H9 (cell line): ENCODE measurements around the gene NUMA1. TPM values are rescaled to one million over a fixed set of nuclear protein-coding genes. Genes with fewer than 3 reads are reported as not detected.
A peak's percentile ranks its signal among the peaks of the same experiment; 100 is the strongest.

Experiments used
- DNase-seq: peaks from one replicate; pipeline ENCODE4 v3.0.0-alpha.2; 2017
- H2AFZ ChIP-seq: one replicate; pipeline ENCODE4 v1.6.1; 2013; ENCODE audit warnings: mild to moderate bottlenecking, low read length, control low read depth, moderate library complexity
- H2AK5ac ChIP-seq: 2 replicates; pipeline ENCODE4 v1.6.1; 2013; ENCODE audit warnings: low read length, control low read depth, mixed read lengths; ENCODE audit not compliant: insufficient read length
- H2BK120ac ChIP-seq: one replicate; pipeline ENCODE4 v1.6.1; 2013; ENCODE audit warnings: low read depth, mild to moderate bottlenecking, low read length, control low read depth, inconsistent platforms; ENCODE audit not compliant: poor library complexity, severe bottlenecking
- H2BK12ac ChIP-seq: 2 replicates; pipeline ENCODE4 v1.6.1; 2013; ENCODE audit warnings: low read length, control low read depth, mixed read lengths, low read depth; ENCODE audit not compliant: insufficient read length
- H2BK15ac ChIP-seq: 2 replicates; pipeline ENCODE4 v1.6.1; 2013; ENCODE audit warnings: low read depth, low read length, control low read depth
- H2BK20ac ChIP-seq: one replicate; pipeline ENCODE4 v1.6.1; 2013; ENCODE audit warnings: low read depth, mild to moderate bottlenecking, low read length, control low read depth, inconsistent platforms; ENCODE audit not compliant: poor library complexity, severe bottlenecking
- H2BK5ac ChIP-seq: 2 replicates; pipeline ENCODE4 v1.6.1; 2013; ENCODE audit warnings: low read length, control low read depth, mixed read lengths; ENCODE audit not compliant: insufficient read length
- H3K14ac ChIP-seq: 2 replicates; pipeline ENCODE4 v1.6.1; 2013; ENCODE audit warnings: low read length, control low read depth; ENCODE audit not compliant: insufficient read depth
- H3K18ac ChIP-seq: 2 replicates; pipeline ENCODE4 v1.6.1; 2013; ENCODE audit warnings: low read depth, mild to moderate bottlenecking, mixed read lengths, low read length, control low read depth; ENCODE audit not compliant: insufficient read length
- H3K23ac ChIP-seq: 2 replicates; pipeline ENCODE4 v1.6.1; 2013; ENCODE audit warnings: low read length, control low read depth, mixed read lengths, low read depth; ENCODE audit not compliant: insufficient read length
- H3K23me2 ChIP-seq: 2 replicates; pipeline ENCODE4 v1.6.1; 2013; ENCODE audit warnings: low read depth, mild to moderate bottlenecking, mixed read lengths, low read length, control low read depth; ENCODE audit not compliant: insufficient read length, poor library complexity, severe bottlenecking
- H3K27ac ChIP-seq: 2 replicates; pipeline ENCODE4 v1.5.1; 2013; ENCODE audit warnings: low read length, control low read depth, mixed read lengths, low read depth; ENCODE audit not compliant: insufficient read length
- H3K27me3 ChIP-seq: 2 replicates; pipeline ENCODE4 v1.6.1; 2013; ENCODE audit warnings: low read length, control low read depth, inconsistent platforms; ENCODE audit not compliant: insufficient read depth
- H3K4ac ChIP-seq: 2 replicates; pipeline ENCODE4 v1.6.1; 2013; ENCODE audit warnings: low read depth, mild to moderate bottlenecking, control low read depth, inconsistent platforms, low read length, moderate library complexity
- H3K4me1 ChIP-seq: 2 replicates; pipeline ENCODE4 v1.6.1; 2013; ENCODE audit warnings: low read length, control low read depth, inconsistent platforms; ENCODE audit not compliant: insufficient read depth
- H3K4me2 ChIP-seq: 2 replicates; pipeline ENCODE4 v1.6.1; 2013; ENCODE audit warnings: low read length, control low read depth, mixed read lengths; ENCODE audit not compliant: insufficient read length, insufficient read depth
- H3K56ac ChIP-seq: 2 replicates; pipeline ENCODE4 v1.6.1; 2013; ENCODE audit warnings: low read depth, mild to moderate bottlenecking, mixed read lengths, low read length, control low read depth; ENCODE audit not compliant: insufficient read length
- H3K79me1 ChIP-seq: 2 replicates; pipeline ENCODE4 v1.6.1; 2013; ENCODE audit warnings: low read depth, mild to moderate bottlenecking, moderate library complexity, low read length, control low read depth, inconsistent platforms; ENCODE audit not compliant: insufficient read depth, poor library complexity, severe bottlenecking
- H3K79me2 ChIP-seq: 2 replicates; pipeline ENCODE4 v1.6.1; 2013; ENCODE audit warnings: low read length, control low read depth, inconsistent platforms; ENCODE audit not compliant: insufficient read depth
- H3K9ac ChIP-seq: 2 replicates; pipeline ENCODE4 v1.6.1; 2013; ENCODE audit warnings: low read length, control low read depth, mixed read lengths; ENCODE audit not compliant: insufficient read length; ENCODE audit errors: extremely low read depth
- H3K9me3 ChIP-seq: one replicate; pipeline ENCODE4 v1.6.1; 2013; ENCODE audit warnings: low read depth, low read length, inconsistent platforms; ENCODE audit not compliant: control insufficient read depth
- H3T11ph ChIP-seq: one replicate; pipeline ENCODE4 v1.6.1; 2013; ENCODE audit warnings: mild to moderate bottlenecking, low read length, control low read depth, inconsistent platforms
- H4K20me1 ChIP-seq: one replicate; pipeline ENCODE4 v1.6.1; 2013; ENCODE audit not compliant: control insufficient read depth, insufficient read length, insufficient read depth
- H4K5ac ChIP-seq: 2 replicates; pipeline ENCODE4 v1.6.1; 2013; ENCODE audit warnings: low read depth, mild to moderate bottlenecking, mixed read lengths, low read length, control low read depth; ENCODE audit not compliant: insufficient read length
- H4K8ac ChIP-seq: replicated peaks from 2 replicates; pipeline ENCODE4 v1.6.1; 2013; ENCODE audit warnings: low read length, control low read depth, mixed read lengths, low read depth; ENCODE audit not compliant: insufficient read length
- H4K91ac ChIP-seq: 2 replicates; pipeline ENCODE4 v1.6.1; 2013; ENCODE audit warnings: low read depth, mild to moderate bottlenecking, moderate library complexity, mixed read lengths, low read length, control low read depth; ENCODE audit not compliant: insufficient read length
- H3K27ac Mint-ChIP-seq, 3 experiments: 2 replicates in 2 of 3; 3 replicates in 1 of 3; pipeline ENCODE4 v1.8.0; 2020 to 2021; ENCODE audit warnings: mixed read lengths in 3 of 3, mild to moderate bottlenecking in 1 of 3, moderate library complexity in 1 of 3
- H3K27me3 Mint-ChIP-seq: 2 replicates; pipeline ENCODE4 v1.8.0; 2021; ENCODE audit warnings: low read depth, mild to moderate bottlenecking, moderate library complexity, mixed read lengths
- H3K36me3 Mint-ChIP-seq, 3 experiments: 2 replicates in 2 of 3; 3 replicates in 1 of 3; pipeline ENCODE4 v1.8.0; 2020 to 2021; ENCODE audit warnings: low read depth in 3 of 3, mixed read lengths in 3 of 3; ENCODE audit not compliant: insufficient read depth in 1 of 3
- H3K4me1 Mint-ChIP-seq, 2 experiments: 2 replicates each; pipeline ENCODE4 v1.8.0; 2020; ENCODE audit warnings: mixed read lengths in 2 of 2
- H3K4me3 Mint-ChIP-seq, 2 experiments: 2 replicates in 1 of 2; 3 replicates in 1 of 2; pipeline ENCODE4 v1.8.0; 2020 to 2021; ENCODE audit warnings: mild to moderate bottlenecking in 2 of 2, mixed read lengths in 2 of 2, moderate library complexity in 1 of 2
- H3K9me3 Mint-ChIP-seq, 2 experiments: 2 replicates in 1 of 2; 3 replicates in 1 of 2; pipeline ENCODE4 v1.8.0; 2020; ENCODE audit warnings: mild to moderate bottlenecking in 2 of 2, mixed read lengths in 2 of 2, moderate library complexity in 1 of 2
- WGBS: extraction: QIAGEN DNeasy Blood & Tissue Kit; methylation state at CpG from one replicate; pipeline ENCODE4 v1.1.7; 2013; ENCODE audit warnings: missing lambda C conversion rate, low lambda C conversion rate, mixed read lengths; ENCODE audit not compliant: insufficient read length; ENCODE audit errors: extremely low coverage; 5-methylcytosine and 5-hydroxymethylcytosine counted together
- total RNA-seq: library from RNA; stranded (reverse); gene quantifications from 2 replicates; pipeline ENCODE4 v1.2.1, GENCODE V29; 2021
- TF ChIP-seq, protein P1 (sequence below): fragments of 200-600 bp; sonication (generic); conservative IDR thresholded peaks from 3 replicates; pipeline ENCODE4 v1.8.0; 2021; ENCODE audit warnings: antibody characterized with exemption, mild to moderate bottlenecking

Gene NUMA1
- total RNA-seq, 1 experiment from 2014 or later: 136 TPM

DNA sequence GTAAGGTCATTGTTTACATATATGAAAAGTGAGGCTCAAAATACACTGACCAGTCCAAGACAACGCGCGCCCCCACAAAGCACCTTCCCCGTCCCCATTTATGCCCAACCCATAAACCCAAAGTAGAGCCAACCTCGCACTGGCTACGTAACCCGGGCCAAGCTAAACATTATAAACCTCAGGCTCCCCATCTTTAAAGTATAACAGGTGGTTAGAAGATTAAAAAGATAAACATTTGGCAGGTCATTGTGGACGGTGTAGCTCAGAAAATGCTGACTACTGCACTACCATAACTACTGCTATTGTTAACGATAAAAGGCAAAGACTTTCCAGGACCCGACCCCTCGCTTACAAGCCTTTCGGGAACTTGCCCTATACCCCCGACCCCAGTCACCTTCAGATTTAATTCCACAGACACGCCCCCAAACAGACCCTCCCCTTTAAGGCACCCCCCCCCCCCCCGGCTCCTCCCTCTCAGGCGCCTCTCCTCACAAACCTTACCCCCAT lies 470 bp downstream of the NUMA1 start:
- H3K36me3 Mint-ChIP-seq: peaks cover 1 to 20% (median 14%) of the 10 kb centered on the region in 3 experiments
- Histone ChIP-seq H3T11ph (no peak overlapping the region), H2AFZ (no peak overlapping the region), H4K5ac (no peak overlapping the region), H3K27ac (no peak overlapping the region), H4K20me1 (no peaks in the 10 kb centered on the region), H3K4me2 (peak overlapping the region; percentile 88), H3K18ac (peak overlapping the region; percentile 82), H2BK20ac (no peak overlapping the region), H4K8ac (no peak overlapping the region), H3K9ac (peak overlapping the region; percentile 93), H3K79me2 (peaks cover 22% of the 10 kb centered on the region), H3K4ac (no peak overlapping the region), H4K91ac (no peak overlapping the region), H3K4me1 (no peaks in the 10 kb centered on the region), H3K23me2 (peaks cover 7% of the 10 kb centered on the region), H2BK120ac (peak overlapping the region; percentile 83), H3K79me1 (no peaks in the 10 kb centered on the region), H2AK5ac (no peak overlapping the region), H3K9me3 (no peaks in the 10 kb centered on the region), H2BK15ac (no peak overlapping the region), H2BK5ac (no peak overlapping the region), H3K27me3 (no peaks in the 10 kb centered on the region), H3K14ac (peak overlapping the region; percentile 86), H2BK12ac (no peak overlapping the region), H3K56ac (no peak overlapping the region), H3K23ac (no peak overlapping the region)
- WGBS: no CpG with 5 or more reads among the region's 16 CpGs
- DNase-seq: no peak
- no peaks in the 10 kb centered on the region for H3K9me3 Mint-ChIP-seq
- H3K4me1 Mint-ChIP-seq: peaks cover 26 to 34% of the 10 kb centered on the region in 2 experiments
- peak overlapping the region; percentile 80 to 95 for H3K4me3 Mint-ChIP-seq
- no peaks in the 10 kb centered on the region; the same call in 1 of the 2 replicates for H3K27me3 Mint-ChIP-seq
- H3K27ac Mint-ChIP-seq: peak overlapping the region; percentile 91 to 94 (median 94)
- TF ChIP-seq, protein P1, sequence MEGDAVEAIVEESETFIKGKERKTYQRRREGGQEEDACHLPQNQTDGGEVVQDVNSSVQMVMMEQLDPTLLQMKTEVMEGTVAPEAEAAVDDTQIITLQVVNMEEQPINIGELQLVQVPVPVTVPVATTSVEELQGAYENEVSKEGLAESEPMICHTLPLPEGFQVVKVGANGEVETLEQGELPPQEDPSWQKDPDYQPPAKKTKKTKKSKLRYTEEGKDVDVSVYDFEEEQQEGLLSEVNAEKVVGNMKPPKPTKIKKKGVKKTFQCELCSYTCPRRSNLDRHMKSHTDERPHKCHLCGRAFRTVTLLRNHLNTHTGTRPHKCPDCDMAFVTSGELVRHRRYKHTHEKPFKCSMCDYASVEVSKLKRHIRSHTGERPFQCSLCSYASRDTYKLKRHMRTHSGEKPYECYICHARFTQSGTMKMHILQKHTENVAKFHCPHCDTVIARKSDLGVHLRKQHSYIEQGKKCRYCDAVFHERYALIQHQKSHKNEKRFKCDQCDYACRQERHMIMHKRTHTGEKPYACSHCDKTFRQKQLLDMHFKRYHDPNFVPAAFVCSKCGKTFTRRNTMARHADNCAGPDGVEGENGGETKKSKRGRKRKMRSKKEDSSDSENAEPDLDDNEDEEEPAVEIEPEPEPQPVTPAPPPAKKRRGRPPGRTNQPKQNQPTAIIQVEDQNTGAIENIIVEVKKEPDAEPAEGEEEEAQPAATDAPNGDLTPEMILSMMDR: no peak
